PC-3 (cell line): ENCODE data around the gene PLEKHH1. TPM values are rescaled to one million over a fixed set of nuclear protein-coding genes. Genes with fewer than 3 reads are reported as not detected.

Source experiments
- ATAC-seq: fragments of 200-7000 bp; cut with Tn5 transposase; 2 replicates; pipeline ENCODE4 v1.9.1; 2020; ENCODE audit warnings: mild to moderate bottlenecking, moderate library complexity
- BruUV-seq: library from RNA; stranded (reverse); fragments of 400-500 nt; replicated peaks from 2 replicates; lab custom pipeline; 2021; lab: Mats Ljungman, UMichigan
- CTCF ChIA-PET: fragments of 300-600 bp; sonication (Branson Sonifier 250); formaldehyde crosslinking; loops from one replicate; lab custom pipeline; 2022; ENCODE audit warnings: antibody characterized with exemption; lab: Charles Lee
- POLR2A ChIA-PET: fragments of 300-600 bp; sonication (Branson Sonifier 250); formaldehyde crosslinking; loops from one replicate; lab custom pipeline; 2022; ENCODE audit warnings: antibody characterized with exemption; ENCODE audit not compliant: unreplicated experiment; lab: Charles Lee
- DNase-seq: peaks from one replicate; pipeline ENCODE4 v3.0.0-alpha.2; 2015
- H2AFZ ChIP-seq: fragments of 300-600 bp; sonication (generic); 2 replicates; pipeline ENCODE4 v1.6.0; 2016; ENCODE audit warnings: antibody characterized with exemption, low read length
- H3F3A ChIP-seq: fragments of 300-600 bp; sonication (generic); one replicate; pipeline ENCODE4 v1.6.0; 2017; ENCODE audit warnings: antibody characterized with exemption, low read length, control low read depth, mild to moderate bottlenecking; ENCODE audit not compliant: unreplicated experiment
- H3K27ac ChIP-seq: fragments of 300-600 bp; sonication (generic); 2 replicates; pipeline ENCODE4 v1.5.1; 2016; ENCODE audit warnings: mild to moderate bottlenecking, low read length
- H3K27me3 ChIP-seq: fragments of 300-600 bp; sonication (generic); 2 replicates; pipeline ENCODE4 v1.6.1; 2016; ENCODE audit warnings: low read length, mixed read lengths
- H3K36me3 ChIP-seq: fragments of 300-600 bp; sonication (generic); 2 replicates; pipeline ENCODE4 v1.6.1; 2016; ENCODE audit warnings: low read depth, mixed run types, low read length, mixed read lengths
- H3K4me1 ChIP-seq: fragments of 300-600 bp; sonication (generic); 2 replicates; pipeline ENCODE4 v1.5.1; 2016; ENCODE audit warnings: low read length; ENCODE audit not compliant: insufficient read depth
- H3K4me2 ChIP-seq: fragments of 300-600 bp; sonication (generic); 2 replicates; pipeline ENCODE4 v1.6.0; 2016; ENCODE audit warnings: low read length
- H3K4me3 ChIP-seq: fragments of 300-600 bp; sonication (generic); 2 replicates; pipeline ENCODE4 v1.5.1; 2016; ENCODE audit warnings: mild to moderate bottlenecking, low read length, mixed read lengths
- H3K79me2 ChIP-seq: fragments of 300-600 bp; sonication (generic); 2 replicates; pipeline ENCODE4 v1.6.1; 2017; ENCODE audit warnings: low read length, mixed read lengths
- H3K9ac ChIP-seq: fragments of 300-600 bp; sonication (generic); 2 replicates; pipeline ENCODE4 v1.6.0; 2016; ENCODE audit warnings: mild to moderate bottlenecking, low read length
- H3K9me2 ChIP-seq: fragments of 300-600 bp; sonication (generic); replicated peaks from 2 replicates; pipeline ENCODE4 v1.6.1; 2016; ENCODE audit warnings: mixed run types, low read length, mixed read lengths
- H3K9me3 ChIP-seq: fragments of 300-600 bp; sonication (generic); 2 replicates; pipeline ENCODE4 v1.6.1; 2016; ENCODE audit warnings: low read length, mixed read lengths
- H4K20me1 ChIP-seq: fragments of 300-600 bp; sonication (generic); 2 replicates; pipeline ENCODE4 v1.6.1; 2016; ENCODE audit warnings: low read length, mixed read lengths
- CTCF ChIP-seq: fragments of 300-600 bp; sonication (generic); conservative IDR thresholded peaks from 2 replicates; pipeline ENCODE4 v1.5.1; 2017; ENCODE audit warnings: antibody characterized with exemption, low read depth, mild to moderate bottlenecking, low read length
- EZH2 ChIP-seq: fragments of 300-600 bp; sonication (generic); IDR thresholded peaks from one replicate; pipeline ENCODE4 v1.6.1; 2017; ENCODE audit warnings: antibody characterized with exemption, mild to moderate bottlenecking, low read length; ENCODE audit not compliant: unreplicated experiment
- EZH2phosphoT487 ChIP-seq: fragments of 300-600 bp; sonication (generic); IDR thresholded peaks from 2 replicates; pipeline ENCODE4 v1.6.1; 2018; ENCODE audit warnings: mild to moderate bottlenecking, antibody characterized with exemption, low read length, borderline replicate concordance
- intact Hi-C: fragments of 100-400 bp; cut with micrococcal nuclease; formaldehyde crosslinking; loops from 2 replicates; pipeline ENCODE4 v1.9.0; 2023
- total RNA-seq: library from RNA; depleted of rRNA; stranded (reverse); fragments of >200 nt; gene quantifications from 2 replicates; pipeline ENCODE4 v1.2.3, GENCODE V29; 2014

PLEKHH1 gene
- total RNA-seq, 1 experiment from 2014 or later, result 11.1 TPM

GRCh38 chr14:67503331-67503730, 29.8 kb upstream of the PLEKHH1 start:
- H3K4me2 ChIP-seq, result no peak overlapping the region
- no peaks in the 10 kb centered on the region for H3F3A ChIP-seq
- no peak overlapping the region for H2AFZ ChIP-seq
- POLR2A ChIA-PET, result no interaction called here
- no peak overlapping the region for H3K4me3 ChIP-seq
- H4K20me1 ChIP-seq, result no peaks in the 10 kb centered on the region
- TF ChIP-seq EZH2phosphoT487 (no peak), CTCF (no peak), EZH2 (no peak)
- no peak overlapping the region for H3K9ac ChIP-seq
- no peak for DNase-seq
- no TSS peak for BruUV-seq
- H3K4me1 ChIP-seq, result no peaks in the 10 kb centered on the region
- H3K36me3 ChIP-seq, result no peaks in the 10 kb centered on the region
- H3K9me3 ChIP-seq, result no peaks in the 10 kb centered on the region
- H3K79me2 ChIP-seq, result no peaks in the 10 kb centered on the region
- H3K27ac ChIP-seq, result no peak overlapping the region
- H3K9me2 ChIP-seq, result no peaks in the 10 kb centered on the region
- H3K27me3 ChIP-seq, result no peaks in the 10 kb centered on the region
- CTCF ChIA-PET, result interaction anchor here (0.9 kb wide), 1 partner anchor 68 kb away, joined by 3 read pairs; no protein-coding TSS in a partner anchor
- intact Hi-C loops, result no loop called here
- ATAC-seq, result no peak

DNA sequence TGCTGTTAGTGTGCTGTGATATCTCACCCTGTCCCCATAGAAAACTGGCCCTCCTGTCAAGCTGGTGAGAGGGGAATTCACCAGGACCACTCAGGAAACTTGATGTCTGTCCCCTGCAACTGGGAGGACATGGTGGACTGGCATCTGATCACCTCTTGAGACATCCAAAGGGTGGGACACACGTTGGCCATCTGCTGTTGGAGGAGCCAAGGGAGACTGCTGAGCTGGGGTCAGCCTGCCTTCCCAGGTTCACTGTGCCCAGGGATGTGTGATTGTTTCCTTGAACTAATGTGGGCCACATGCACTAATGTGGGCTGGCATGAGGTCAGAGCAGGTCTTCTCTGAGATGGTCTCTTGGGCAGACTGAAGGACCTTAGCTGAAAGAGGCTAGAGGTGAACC, 27.8 kb upstream of the PLEKHH1 start:
- DNase-seq (no peak), ATAC-seq (no peak)
- H3F3A ChIP-seq, result no peaks in the 10 kb centered on the region
- ChIA-PET CTCF (no interaction called here), POLR2A (no interaction called here)
- H3K9me2 ChIP-seq, result no peaks in the 10 kb centered on the region
- H3K27ac ChIP-seq, result no peak overlapping the region
- TF ChIP-seq EZH2 (no peak), EZH2phosphoT487 (no peak), CTCF (no peak)
- H3K4me2 ChIP-seq, result no peak overlapping the region
- H2AFZ ChIP-seq, result no peak overlapping the region
- H3K27me3 ChIP-seq, result peaks cover 3% of the 10 kb centered on the region; the same call in 1 of the 2 replicates
- H3K9me3 ChIP-seq, result no peaks in the 10 kb centered on the region
- no peak overlapping the region for H3K4me3 ChIP-seq
- no peaks in the 10 kb centered on the region for H3K4me1 ChIP-seq
- no peak overlapping the region for H3K9ac ChIP-seq
- H3K79me2 ChIP-seq, result no peaks in the 10 kb centered on the region
- no peaks in the 10 kb centered on the region for H3K36me3 ChIP-seq
- H4K20me1 ChIP-seq, result no peaks in the 10 kb centered on the region
- no TSS peak for BruUV-seq
- intact Hi-C loops, result no loop called here

DNA sequence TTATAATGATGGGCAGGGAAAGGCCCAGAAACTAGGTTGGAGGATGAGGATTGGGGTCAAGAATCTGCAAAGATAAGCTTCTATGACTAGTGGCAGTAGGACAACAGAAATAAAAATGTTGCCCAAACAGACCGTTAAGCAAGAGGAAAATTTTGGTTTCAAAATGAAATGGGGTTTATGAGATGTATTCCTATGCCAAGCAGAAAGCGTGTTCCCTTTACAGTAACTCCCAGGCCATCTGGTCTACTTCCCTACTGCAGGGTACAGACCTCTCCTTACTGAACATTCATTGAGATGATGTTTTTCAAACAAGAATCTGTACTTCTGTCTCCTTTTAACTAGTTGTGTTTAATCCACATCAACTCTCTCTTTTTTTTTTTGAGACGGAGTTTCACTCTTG, 24.1 kb upstream of the PLEKHH1 start:
- Histone ChIP-seq H3K4me1 (no peaks in the 10 kb centered on the region), H3K4me2 (no peak overlapping the region), H3K4me3 (no peak overlapping the region), H3K9me2 (no peaks in the 10 kb centered on the region), H3K36me3 (no peaks in the 10 kb centered on the region), H3K27ac (no peak overlapping the region), H3K9me3 (no peaks in the 10 kb centered on the region), H3K9ac (no peak overlapping the region), H3F3A (no peaks in the 10 kb centered on the region), H2AFZ (no peak overlapping the region), H3K27me3 (peaks cover 5% of the 10 kb centered on the region; the same call in 1 of the 2 replicates), H4K20me1 (no peaks in the 10 kb centered on the region), H3K79me2 (no peaks in the 10 kb centered on the region)
- POLR2A ChIA-PET, result no interaction called here
- no peak for DNase-seq
- TF ChIP-seq EZH2, result no peak
- no peak for TF ChIP-seq EZH2phosphoT487
- TF ChIP-seq CTCF, result no peak
- intact Hi-C loops, result no loop called here
- CTCF ChIA-PET, result no interaction called here
- no peak for ATAC-seq
- BruUV-seq, result no TSS peak
